RWPE1 (cell line): ENCODE measurements around the gene PTPRE.
A peak's percentile ranks its signal among the peaks of the same experiment; 100 is the strongest.

Experiments
- CTCF ChIA-PET: fragments of 350-600 bp; sonication (Branson Sonifier 250); formaldehyde crosslinking; extraction: SDS; loops from one replicate; lab custom pipeline; 2021; lab: Yijun Ruan, JAX
- POLR2A ChIA-PET: fragments of 400-600 bp; formaldehyde crosslinking; extraction: SDS; loops from one replicate; lab custom pipeline; 2020; ENCODE audit warnings: antibody characterized with exemption; ENCODE audit not compliant: low non-redundant PET; lab: Yijun Ruan, JAX
- DNase-seq: peaks from one replicate; pipeline ENCODE4 v3.0.0; 2012; ENCODE audit warnings: low spot score
- H3K27ac ChIP-seq: fragments of 450-650 bp; 2 replicates; pipeline ENCODE4 v1.5.1; 2017
- TF ChIP-seq, protein P1 (sequence below): fragments of 450-650 bp; conservative IDR thresholded peaks from 2 replicates; pipeline ENCODE4 v1.5.1; 2017; ENCODE audit warnings: low read depth, mild to moderate bottlenecking

PTPRE gene

DNA sequence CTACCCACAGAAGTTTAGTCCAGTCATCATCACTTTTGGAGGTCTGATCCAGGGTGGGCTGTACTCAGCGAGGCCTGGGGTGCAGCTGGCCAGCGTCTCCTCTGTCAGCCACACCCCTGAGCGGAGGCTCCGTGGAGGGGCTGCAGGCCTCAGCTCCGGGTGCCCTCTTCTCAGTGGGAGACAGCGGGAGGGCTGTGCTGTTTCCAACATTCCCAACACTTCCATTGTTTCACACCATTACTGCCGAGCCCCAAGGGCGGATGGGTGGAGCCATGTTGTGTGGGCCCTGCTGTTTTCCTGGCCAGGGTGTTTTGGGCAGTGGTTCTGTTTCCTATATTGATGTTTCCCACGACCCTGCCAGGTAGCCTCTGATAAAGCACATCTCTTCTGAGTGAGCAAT lies 124.3 kb downstream of the PTPRE start:
- DNase-seq, result no peak
- TF ChIP-seq, protein P1, sequence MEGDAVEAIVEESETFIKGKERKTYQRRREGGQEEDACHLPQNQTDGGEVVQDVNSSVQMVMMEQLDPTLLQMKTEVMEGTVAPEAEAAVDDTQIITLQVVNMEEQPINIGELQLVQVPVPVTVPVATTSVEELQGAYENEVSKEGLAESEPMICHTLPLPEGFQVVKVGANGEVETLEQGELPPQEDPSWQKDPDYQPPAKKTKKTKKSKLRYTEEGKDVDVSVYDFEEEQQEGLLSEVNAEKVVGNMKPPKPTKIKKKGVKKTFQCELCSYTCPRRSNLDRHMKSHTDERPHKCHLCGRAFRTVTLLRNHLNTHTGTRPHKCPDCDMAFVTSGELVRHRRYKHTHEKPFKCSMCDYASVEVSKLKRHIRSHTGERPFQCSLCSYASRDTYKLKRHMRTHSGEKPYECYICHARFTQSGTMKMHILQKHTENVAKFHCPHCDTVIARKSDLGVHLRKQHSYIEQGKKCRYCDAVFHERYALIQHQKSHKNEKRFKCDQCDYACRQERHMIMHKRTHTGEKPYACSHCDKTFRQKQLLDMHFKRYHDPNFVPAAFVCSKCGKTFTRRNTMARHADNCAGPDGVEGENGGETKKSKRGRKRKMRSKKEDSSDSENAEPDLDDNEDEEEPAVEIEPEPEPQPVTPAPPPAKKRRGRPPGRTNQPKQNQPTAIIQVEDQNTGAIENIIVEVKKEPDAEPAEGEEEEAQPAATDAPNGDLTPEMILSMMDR, result no peak
- CTCF ChIA-PET, result interaction anchor here (0.6 kb wide), 1 partner anchor 254 kb away, joined by 3 read pairs; no protein-coding TSS in a partner anchor
- H3K27ac ChIP-seq, result no peak overlapping the region
- POLR2A ChIA-PET, result no interaction called here

DNA sequence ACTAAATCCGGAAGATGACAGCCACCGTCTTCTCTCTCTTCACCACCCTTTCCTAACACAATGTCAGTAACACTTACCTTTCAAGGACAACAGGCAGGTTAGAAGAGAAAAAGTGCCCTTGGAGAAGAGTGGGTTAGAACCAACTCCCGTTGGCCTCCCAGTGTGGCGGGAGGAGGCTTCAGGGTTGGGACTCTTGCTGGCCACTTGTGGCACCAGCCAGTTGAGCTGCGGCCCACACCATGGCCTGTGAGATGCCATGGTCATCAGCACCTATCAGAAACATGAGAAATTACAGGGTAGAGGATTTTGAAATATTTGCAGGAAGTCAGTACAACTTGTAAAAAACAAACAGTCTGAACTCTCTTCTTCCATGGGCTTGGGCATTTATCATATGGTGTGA lies 125.6 kb downstream of the PTPRE start:
- CTCF ChIA-PET, result no interaction called here
- POLR2A ChIA-PET, result interaction anchor here (0.6 kb wide), 1 partner anchor 16 kb away, joined by 4 read pairs; no protein-coding TSS in a partner anchor
- no peak overlapping the region for H3K27ac ChIP-seq
- TF ChIP-seq, protein P1, result no peak
- DNase-seq, result no peak

DNA sequence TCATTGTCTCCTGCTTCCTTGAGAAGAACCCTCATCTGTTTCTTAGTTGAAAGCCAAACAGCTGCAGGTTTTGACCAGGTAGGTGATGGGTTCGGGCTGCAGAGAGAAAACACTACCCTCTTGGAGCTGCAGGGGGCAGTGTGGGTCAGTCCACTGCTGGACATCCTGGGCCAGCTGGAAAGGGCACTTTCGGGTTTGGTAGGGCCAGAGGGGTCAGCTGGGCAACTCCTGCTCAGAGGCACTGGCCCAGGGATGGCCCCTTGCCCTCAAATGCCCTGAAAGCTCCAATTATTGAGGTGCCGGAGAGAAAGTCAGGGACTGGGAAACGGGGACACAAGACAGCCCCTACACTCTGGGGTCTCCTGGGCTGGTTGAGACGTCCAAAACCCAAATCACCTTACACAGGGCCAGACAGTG lies 128.7 kb downstream of the PTPRE start:
- TF ChIP-seq, protein P1, result no peak; the same call in 1 of the 2 replicates
- POLR2A ChIA-PET, result interaction anchor here (2.4 kb wide), 1 partner anchor 13 kb away, joined by 10 read pairs; no protein-coding TSS in a partner anchor
- H3K27ac ChIP-seq, result no peak overlapping the region; the same call in 1 of the 2 replicates
- CTCF ChIA-PET, result interaction anchor here (0.9 to 3.2 kb wide), 10 partner anchors 9 to 320 kb away, joined by 3 to 19 read pairs (median 4); no protein-coding TSS in a partner anchor
- DNase-seq, result no peak

DNA sequence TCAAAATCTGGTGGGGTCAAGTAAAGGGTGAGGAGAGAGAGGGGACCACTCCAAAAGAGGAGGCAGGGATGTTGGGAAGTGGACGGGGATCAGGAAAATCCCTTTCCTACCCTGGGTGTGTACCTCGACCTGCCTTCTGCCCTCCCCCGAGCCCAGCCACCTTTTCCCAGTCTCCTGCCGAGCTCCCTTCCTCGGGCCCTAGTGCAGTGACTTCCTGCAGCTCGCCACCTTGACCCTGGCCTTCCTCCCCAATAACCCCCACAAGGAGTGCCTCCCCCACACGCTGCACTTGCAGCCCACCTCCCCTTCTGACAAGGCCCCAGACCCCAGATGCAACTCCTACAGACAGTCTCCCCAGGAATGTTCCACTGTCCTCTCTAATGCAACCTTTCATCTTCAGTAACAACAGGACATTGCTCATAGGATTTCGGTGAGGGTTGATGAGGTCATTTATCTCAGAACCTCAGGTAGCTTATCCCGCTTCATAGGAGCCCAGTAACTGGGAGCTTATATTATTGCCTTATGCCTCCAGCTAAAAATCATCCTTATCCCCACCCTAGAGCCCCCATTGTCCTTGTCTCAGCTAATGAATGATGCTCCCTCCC lies 129.2 kb downstream of the PTPRE start:
- no peak for DNase-seq
- POLR2A ChIA-PET, result interaction anchor here (2.4 kb wide), 1 partner anchor 12 kb away, joined by 10 read pairs; no protein-coding TSS in a partner anchor
- CTCF ChIA-PET, result interaction anchor here (0.9 to 3.2 kb wide), 10 partner anchors 10 to 321 kb away, joined by 3 to 19 read pairs (median 4); no protein-coding TSS in a partner anchor
- TF ChIP-seq, protein P1, result no peak
- H3K27ac ChIP-seq, result no peak overlapping the region; the same call in 1 of the 2 replicates

DNA sequence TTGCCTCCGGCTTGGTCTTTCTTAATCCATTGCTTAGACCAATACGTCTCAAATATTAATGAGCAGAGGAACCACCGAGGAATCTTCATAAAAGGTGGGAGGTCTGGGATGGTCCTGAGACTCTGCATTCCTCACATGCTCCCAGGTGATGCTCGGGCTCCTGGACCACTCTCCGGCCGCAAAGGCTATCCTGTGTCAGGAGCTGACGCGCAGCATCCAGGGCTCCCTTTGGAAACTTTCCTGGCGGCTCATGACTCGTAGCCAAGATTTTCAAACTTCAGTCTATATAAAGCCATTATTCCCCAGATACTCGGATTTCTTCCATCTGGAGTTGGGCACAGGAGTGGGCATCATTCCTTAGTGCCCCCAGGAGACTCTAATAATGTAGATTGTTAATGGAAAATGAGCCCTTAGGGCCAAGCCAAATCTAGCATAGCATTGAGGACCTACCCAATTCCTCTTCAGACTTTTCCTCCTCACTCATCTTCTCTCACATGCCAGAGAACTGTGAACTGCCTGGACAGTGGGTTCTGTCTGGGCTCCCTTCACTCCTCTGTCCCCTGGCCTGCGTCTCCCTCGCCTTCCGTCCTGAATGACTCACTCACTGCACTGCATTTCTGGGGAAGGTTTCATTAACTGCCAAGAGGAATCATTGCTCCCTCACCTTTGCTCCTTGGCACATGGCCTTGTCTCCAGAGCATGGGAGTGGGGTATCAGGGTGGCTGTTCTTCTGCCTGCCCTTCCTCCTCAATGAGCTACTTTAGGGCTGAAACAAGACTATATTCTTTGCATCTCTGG lies 130.0 kb downstream of the PTPRE start:
- ChIA-PET POLR2A (interaction anchor here (2.4 kb wide), 1 partner anchor 11 kb away, joined by 10 read pairs; no protein-coding TSS in a partner anchor), CTCF (interaction anchor here (2.0 to 3.2 kb wide), 3 partner anchors 10 to 32 kb away, joined by 8 to 19 read pairs (median 15); no protein-coding TSS in a partner anchor)
- TF ChIP-seq, protein P1, result no peak
- peak overlapping the region; percentile 68 for H3K27ac ChIP-seq
- peak; percentile 51 for DNase-seq

DNA sequence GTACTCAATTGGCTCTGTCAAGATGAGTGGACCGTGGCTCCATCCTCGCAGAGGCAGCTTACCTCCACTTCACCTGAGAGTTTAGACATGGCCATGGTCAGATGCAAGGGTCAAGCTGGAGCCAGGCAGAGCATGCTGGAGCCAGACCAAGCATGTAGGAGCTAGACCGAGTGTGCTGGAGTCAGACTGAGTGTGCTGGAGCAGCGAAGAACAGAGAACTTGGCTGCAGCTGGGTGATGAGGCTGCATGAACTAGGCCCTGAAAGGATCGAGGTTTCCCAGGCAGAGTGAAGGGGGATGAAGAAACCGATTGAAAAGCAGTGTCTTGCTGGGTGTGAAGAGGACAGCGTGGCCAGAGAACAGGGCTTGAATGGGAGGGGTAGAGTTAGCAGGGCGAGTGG lies 133.2 kb downstream of the PTPRE start:
- TF ChIP-seq, protein P1, result no peak
- ChIA-PET POLR2A (no interaction called here), CTCF (interaction anchor here (0.7 kb wide), 1 partner anchor 28 kb away, joined by 8 read pairs; no protein-coding TSS in a partner anchor)
- DNase-seq, result no peak
- H3K27ac ChIP-seq, result no peak overlapping the region
